GM19324 (cell line): ENCODE results near the gene HES2.
"Not testable (repeated sequence)": the region's sequence is repeated elsewhere in the genome, so short reads cannot be mapped to it uniquely, and the experiment has no call there.

Source experiments
- ATAC-seq: cut with Tn5 transposase; IDR thresholded peaks from one replicate; pipeline ENCODE4 v1.9.1; 2021; ENCODE audit warnings: mild to moderate bottlenecking, moderate library complexity; ENCODE audit not compliant: unreplicated experiment, low FRiP score

Gene HES2

GRCh38 chr1:6437012-6437700 is 17.4 kb upstream of the HES2 start:
- ATAC-seq = not testable (repeated sequence)

- not testable (repeated sequence) for ATAC-seq
These were observed 16.6 kb upstream of the HES2 start for GRCh38 chr1:6436277-6436676.

- no peak for ATAC-seq
These were observed 15.8 kb upstream of the HES2 start for GRCh38 chr1:6435547-6435946.

DNA sequence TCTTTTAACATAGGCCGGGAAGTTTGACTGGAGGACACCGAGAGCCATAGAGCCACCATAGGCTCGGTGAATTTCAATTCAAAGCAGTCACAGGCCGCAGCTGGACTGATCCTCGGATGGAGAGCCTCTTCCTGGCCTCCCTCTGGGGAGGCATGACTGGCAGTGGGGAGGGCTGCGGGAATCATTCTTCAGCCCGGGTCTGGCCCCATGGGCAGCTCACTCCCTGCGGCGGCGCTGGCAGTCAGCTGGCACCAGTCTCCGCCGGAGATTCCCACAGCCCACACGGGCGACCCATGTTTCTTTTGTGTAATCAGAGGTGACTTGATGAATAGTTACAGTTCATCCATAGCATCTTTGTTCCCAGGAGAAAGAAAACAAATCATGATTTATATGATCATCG is 15.4 kb upstream of the HES2 start:
- no peak for ATAC-seq

DNA sequence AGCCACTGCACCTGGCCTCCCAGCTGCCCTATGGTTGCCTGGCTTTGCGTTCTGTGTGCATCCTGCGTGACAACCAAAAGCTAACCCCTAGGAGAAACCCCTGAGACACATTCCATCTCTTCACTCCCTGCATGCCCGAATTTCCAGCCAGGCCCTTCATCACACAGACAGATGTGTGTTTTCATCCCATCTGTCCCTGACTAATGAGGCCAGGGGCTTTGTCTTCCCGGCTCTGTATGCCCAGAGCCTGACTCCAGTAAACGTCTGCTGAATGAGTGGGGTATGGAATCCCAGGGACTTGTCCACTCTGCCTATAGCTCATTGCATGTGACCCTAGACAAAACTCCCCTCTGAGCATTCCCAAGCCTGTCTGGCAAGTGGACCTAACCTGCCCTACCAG is 14.5 kb upstream of the HES2 start:
- no peak for ATAC-seq

DNA sequence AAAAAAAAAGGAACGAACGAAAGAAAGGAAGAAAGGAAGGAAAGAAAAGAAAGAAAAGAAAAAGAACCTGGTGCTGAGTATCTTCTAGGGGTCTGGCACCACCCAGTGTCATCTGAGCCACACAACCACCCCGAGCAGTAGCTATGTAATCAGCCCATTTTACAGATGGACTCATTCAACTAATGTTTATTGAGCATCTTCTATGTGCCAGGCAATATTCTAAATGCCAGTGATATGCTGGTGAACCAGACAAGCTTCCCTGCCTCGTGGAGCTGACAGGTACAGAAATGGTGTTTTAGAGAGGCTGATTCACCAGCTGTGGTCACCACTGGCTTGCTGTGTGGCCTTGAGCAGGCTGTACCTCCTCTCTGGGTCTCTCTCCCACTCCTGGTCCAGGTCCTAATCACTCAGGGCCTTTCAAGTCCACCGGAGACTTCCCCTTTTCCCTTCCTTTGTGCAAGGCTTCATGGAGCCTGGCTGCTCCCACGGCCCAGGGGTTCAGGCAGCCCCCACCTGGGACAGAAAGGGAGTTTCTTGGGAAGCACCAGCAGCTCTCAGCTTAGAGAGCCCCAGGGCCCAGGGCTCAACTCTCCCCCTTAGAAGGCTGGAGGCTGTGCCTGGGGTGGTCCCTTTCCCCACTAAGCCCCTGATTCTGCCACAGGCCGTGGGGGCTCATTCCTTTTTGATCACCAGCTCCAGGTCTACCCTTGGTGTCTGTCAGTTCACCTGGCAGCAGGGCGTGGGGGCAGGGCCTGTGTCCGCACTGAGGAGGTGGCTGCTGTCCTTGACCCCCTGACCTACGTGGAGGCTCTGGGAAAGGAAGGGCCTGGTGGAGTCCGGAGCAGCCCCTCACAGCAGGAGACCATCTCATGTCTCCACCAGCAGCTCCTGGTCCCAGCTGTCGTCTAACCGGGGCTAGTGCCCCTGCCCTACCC is 12.2 kb upstream of the HES2 start:
- ATAC-seq = not testable (repeated sequence)

- ATAC-seq = not testable (repeated sequence)
These were observed 10.1 kb upstream of the HES2 start for GRCh38 chr1:6429660-6430411.

DNA sequence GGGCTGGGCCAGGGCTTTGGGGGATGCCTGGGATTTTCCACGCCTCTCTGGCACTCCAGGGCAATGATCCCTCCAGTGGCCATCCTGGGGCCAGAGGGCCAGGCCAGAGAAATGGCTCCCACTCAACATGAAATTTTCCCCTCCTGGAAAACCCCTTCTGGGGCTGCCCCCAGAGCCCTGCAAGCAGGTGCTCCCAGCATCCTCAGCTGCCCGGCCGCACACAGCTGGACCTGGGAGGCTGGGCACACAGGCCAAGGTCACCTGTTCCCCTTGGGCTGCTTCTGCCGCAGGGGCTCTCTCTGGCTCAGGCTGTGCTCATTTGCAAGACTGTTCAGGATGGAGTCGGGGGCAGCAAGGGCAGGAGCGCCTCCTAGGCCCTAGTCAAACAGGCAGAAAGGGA is 8.7 kb upstream of the HES2 start:
- not testable (repeated sequence) for ATAC-seq

DNA sequence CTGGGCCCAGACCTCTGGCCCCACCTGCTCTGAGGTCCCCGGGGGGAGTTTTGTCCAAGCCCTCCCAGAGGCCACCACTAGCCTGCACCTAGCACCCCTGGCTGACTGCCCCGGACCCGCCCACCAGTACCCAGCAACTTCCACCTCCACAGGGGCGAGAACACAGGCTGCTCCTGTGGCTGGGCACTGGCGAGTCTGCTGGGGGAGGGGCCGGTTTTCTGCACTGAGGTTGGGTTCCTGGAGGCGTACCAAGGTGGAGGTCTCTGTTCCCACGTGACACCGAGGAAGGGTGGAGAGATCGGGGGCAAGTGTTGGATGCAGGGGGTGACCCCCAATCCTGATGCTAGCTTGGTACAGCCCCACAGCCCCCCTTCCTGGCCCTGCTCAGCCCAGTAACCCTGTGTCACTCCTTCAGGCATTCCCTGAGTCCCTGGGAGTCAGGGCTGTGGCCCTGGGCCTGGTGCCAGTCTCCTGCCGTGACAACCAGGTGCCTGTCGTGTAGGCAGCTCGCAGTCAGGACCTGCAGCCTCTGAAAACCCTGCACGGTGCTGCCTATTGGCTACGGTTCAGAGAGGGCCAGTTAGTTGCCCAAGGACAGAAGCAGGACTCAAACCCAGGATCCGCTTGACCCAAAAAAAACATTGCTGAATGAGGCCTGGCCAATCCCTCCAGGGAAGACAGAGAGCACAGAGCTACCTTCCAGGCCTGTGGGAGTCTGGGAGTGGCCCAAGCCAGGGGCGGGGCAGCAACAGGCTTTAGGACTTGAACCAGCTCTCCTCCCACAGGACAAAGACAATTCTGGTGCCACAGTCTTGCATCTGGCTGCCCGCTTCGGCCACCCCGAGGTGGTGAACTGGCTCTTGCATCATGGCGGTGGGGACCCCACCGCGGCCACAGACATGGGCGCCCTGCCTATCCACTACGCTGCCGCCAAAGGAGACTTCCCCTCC is 8.0 kb upstream of the HES2 start:
- ATAC-seq = no peak

DNA sequence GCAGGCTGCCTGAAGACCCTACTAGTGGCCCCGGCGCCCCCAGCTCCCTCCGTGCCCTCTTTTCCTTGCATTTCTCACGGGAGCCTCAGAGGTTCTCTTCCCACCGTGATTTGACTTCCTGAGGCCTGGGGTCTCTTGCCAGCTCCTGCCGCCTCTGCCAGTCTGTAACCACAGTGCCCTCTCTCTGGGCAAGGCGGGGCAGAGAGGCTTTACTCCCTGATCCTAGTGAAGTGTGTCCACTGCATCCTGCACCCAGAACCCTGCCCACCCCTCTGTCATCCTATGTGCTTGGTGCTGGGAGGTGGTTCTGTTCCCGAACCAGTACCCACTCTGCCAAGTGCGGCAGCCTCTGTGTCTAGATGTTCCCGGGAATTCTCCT is 7.2 kb upstream of the HES2 start:
- ATAC-seq = no peak

- ATAC-seq = no peak
These were observed 6.7 kb upstream of the HES2 start for GRCh38 chr1:6426277-6426971.

DNA sequence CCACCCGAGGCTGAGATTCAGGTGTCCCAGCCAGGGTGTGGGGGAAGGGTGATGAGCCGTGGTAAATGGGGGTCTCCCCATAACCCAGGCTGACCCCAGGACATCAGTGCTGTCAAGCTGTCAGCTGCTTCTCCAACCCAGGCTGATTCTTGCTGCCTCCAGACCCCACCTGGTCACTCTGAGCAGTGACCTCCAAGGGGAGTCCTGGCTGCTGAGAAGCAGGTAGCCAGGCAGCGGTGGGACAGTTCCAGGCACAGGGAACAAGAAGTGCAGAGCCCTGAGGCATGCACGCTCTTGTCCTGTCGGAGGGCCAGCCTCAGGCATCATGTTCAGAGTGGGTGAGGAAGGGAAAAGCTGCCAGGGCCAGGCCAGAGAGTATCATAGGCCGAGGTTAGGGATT is 5.9 kb upstream of the HES2 start:
- no peak for ATAC-seq

DNA sequence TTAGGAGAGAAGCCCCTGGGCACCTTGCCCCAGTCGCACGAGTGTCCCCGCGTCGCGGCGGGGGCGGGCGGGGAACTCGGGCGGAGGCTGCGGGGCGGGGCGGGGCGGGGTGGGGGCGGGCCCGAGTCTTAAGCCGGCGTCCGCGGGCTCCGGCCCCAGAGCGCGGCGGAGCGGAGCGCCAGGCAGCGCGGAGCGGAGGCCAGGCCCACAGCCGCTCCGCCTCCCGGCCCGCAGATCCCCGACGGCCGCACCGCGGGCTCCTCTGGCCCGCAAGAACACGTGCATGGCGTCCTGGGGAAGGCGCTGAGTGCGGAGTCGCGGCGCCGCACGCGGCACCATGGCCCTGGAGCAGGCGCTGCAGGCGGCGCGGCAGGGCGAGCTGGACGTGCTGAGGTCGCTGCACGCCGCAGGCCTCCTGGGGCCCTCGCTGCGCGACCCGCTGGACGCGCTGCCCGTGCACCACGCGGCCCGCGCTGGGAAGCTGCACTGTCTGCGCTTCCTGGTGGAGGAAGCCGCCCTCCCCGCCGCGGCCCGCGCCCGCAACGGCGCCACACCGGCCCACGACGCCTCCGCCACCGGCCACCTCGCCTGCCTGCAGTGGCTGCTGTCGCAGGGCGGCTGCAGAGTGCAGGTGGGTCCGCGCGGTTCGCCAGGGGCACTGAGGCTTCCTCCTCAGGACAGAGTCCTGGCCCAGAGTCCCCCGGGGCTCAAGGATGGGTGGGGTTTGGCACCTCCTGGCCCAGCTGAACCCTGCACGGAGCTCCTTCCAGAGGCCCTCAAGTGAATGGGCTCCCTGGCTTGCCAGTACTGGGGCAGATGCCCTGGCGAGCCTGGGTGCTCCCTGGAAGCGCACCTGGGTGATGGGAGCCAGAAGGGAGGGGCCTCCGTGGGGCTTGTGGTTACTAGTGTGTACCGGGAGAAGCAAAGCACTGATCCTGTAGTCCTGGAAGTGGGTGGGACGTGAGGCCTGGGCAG is 5.2 kb upstream of the HES2 start, which contains the start of gene ESPN:
ESPN (plus strand) TSS at position 158 of the 975 bp plus-strand sequence; CDS start at position 338, 180 bp downstream.
- no peak for ATAC-seq

DNA sequence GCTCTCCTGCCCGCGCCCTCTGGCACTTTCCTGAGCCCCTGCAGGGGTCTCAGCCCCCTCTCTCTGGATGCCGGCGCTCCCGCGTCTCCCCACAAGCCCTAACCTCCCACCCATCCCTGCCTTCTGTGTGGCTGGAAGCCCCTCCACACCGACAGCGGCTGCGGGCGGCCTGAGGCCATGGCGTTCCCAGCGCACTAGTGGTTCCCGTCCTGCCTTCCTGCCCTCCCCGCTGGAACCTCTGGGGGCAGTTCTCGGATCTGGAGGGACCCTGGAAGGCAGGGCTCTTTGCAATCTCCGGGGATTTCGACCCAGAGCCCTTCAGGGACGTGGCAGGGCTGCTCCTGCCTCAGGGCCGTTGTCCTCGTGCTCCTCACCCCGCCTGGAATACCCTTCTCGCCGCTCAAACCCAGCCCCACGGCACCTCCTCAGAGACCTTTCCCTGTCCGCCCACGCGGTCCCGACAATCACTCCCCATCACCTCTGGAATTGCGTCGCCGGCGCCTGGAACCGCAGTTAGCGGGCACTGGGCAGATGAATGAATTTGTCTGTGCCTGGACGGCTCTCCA is 4.4 kb upstream of the HES2 start:
- ATAC-seq = no peak

GRCh38 chr1:6423321-6423999 is 3.7 kb upstream of the HES2 start:
- ATAC-seq = no peak

- no peak for ATAC-seq
These were observed 1.5 kb upstream of the HES2 start for GRCh38 chr1:6421266-6421665.

- ATAC-seq = no peak
These were observed 829 bp upstream of the HES2 start for GRCh38 chr1:6420454-6421042.
